ENCODE data around the gene ZNF688.

The ZNF688 gene

DNA sequence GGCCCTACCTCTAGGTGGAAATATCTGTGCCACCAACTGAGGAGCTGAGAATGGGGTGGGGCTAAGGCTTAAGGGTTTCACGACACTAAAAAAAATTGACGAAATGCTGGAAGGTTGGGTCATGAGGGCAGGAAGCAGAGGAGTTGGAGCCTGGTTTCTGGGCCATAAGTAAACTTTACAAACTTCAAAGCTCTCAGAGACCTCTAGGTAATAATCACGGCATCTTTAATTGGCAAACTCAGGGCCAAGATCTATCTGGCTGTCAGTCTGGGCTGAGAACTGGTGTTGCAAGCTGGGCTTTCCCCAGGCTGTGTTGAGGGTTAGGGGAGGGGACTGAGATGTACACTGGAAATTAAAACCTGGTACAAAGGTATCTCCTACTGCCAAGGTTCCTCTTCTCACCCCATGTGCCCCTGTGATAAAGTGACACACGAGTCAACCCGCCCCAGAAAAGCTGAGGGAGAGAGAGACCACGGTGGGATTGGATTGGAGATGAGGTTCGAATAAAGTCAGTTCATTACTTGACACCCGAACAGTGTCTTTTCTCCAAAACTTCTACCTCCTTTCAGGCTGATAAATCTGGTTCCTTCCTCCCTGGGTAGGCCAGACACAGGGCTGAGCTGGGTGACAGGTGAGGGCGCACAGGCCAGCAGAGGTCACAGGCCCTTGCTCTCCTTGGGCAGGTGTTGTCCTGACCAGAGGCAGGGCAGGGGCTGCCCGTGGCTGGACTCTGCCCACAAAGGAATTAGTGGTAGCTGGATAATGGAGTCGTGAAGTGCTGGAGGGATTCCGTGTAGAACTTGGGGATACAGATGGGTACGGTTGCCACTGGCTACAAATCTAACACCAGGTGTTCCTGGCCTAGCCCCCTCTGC lies 41.1 kb downstream of the ZNF688 start:
- TF ChIP-seq, protein P1, sequence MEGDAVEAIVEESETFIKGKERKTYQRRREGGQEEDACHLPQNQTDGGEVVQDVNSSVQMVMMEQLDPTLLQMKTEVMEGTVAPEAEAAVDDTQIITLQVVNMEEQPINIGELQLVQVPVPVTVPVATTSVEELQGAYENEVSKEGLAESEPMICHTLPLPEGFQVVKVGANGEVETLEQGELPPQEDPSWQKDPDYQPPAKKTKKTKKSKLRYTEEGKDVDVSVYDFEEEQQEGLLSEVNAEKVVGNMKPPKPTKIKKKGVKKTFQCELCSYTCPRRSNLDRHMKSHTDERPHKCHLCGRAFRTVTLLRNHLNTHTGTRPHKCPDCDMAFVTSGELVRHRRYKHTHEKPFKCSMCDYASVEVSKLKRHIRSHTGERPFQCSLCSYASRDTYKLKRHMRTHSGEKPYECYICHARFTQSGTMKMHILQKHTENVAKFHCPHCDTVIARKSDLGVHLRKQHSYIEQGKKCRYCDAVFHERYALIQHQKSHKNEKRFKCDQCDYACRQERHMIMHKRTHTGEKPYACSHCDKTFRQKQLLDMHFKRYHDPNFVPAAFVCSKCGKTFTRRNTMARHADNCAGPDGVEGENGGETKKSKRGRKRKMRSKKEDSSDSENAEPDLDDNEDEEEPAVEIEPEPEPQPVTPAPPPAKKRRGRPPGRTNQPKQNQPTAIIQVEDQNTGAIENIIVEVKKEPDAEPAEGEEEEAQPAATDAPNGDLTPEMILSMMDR (conservative IDR thresholded peaks at IDR 0.05; ENCODE audit: low read depth), result no peak
- DNase-seq (ENCODE audit: low spot score), result no peak
- CTCF ChIA-PET, result interaction anchor here (0.7 kb wide), 1 partner anchor 108 kb away, joined by 5 read pairs; no protein-coding TSS in a partner anchor
- H3K27ac ChIP-seq, result peak overlapping the region; percentile 97
- POLR2A ChIA-PET (ENCODE audit: low non-redundant PET), result no interaction called here

DNA sequence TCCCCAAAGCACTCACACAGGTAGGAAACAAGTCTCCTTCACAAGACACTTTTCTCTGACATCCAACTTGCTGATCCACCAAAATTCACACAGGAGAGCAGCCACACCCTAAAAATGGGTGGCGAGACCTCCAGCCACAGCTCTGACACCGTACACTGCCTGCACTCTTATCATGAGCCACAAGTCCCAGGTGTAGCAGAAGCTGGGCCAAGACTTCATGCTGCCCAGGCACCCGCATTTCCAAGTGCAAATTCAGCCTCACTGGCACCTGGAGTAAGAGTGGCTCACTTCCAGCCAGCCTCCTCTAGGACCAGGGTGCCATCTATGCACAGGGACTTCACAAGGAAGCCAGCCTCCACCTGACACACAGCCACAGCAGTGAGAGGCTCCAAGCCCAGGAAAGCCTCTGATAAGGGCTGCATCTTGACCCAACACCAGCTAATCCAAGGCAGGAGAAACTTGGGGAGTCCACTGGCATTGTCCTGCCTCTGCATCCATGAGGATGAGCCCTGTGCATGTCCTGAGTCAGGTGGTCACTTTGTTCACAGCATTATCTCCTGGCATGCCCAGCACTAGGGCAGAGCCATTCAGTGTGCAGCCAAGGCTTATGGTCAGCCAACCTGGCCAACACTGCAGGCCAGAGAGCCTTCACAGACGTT lies 42.6 kb downstream of the ZNF688 start:
- TF ChIP-seq, protein P1 (conservative IDR thresholded peaks at IDR 0.05; ENCODE audit: low read depth), result no peak
- peak overlapping the region; percentile 97 for H3K27ac ChIP-seq
- CTCF ChIA-PET, result interaction anchor here (0.7 kb wide), 2 partner anchors 98 to 165 kb away, joined by 3 read pairs; no protein-coding TSS in a partner anchor
- POLR2A ChIA-PET (ENCODE audit: low non-redundant PET), result no interaction called here
- DNase-seq (ENCODE audit: low spot score), result no peak

DNA sequence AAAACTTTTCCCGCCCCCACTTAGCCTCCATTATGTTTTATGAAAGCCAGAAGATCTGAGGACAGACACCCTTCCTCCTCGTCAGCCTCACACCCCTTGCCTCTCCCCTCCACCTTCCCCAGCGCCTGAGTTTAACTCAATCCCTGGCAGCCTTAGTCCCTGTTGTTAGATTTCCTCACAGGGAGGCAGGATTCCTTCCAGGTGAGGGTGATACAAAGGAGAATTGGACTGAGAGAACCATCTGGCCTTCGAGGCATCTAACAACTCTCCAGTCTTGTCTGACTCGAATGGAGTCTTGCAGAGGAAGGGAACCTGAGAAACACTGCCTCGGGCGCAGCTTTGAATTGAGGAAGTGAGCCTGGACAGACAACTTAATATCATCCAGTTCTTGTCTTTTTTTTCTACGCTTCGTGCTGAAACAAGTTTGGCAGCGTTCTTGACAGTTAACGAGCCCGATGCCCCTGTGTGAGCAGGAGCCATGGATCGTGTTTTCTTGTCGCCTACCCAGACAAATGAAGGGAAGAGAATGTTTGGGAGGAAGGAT lies 43.8 kb downstream of the ZNF688 start:
- peak; percentile 63 for DNase-seq (ENCODE audit: low spot score)
- CTCF ChIA-PET, result interaction anchor here (0.9 to 1.4 kb wide), 2 partner anchors 8 to 102 kb away, joined by 3 to 8 read pairs; no protein-coding TSS in a partner anchor
- TF ChIP-seq, protein P1 (conservative IDR thresholded peaks at IDR 0.05; ENCODE audit: low read depth), result no peak
- POLR2A ChIA-PET (ENCODE audit: low non-redundant PET), result interaction anchor here (1.0 to 1.2 kb wide), 2 partner anchors 8 to 98 kb away, joined by 5 to 9 read pairs; partner anchors contain the start of gene DCTPP1
- peak overlapping the region; percentile 97 for H3K27ac ChIP-seq

DNA sequence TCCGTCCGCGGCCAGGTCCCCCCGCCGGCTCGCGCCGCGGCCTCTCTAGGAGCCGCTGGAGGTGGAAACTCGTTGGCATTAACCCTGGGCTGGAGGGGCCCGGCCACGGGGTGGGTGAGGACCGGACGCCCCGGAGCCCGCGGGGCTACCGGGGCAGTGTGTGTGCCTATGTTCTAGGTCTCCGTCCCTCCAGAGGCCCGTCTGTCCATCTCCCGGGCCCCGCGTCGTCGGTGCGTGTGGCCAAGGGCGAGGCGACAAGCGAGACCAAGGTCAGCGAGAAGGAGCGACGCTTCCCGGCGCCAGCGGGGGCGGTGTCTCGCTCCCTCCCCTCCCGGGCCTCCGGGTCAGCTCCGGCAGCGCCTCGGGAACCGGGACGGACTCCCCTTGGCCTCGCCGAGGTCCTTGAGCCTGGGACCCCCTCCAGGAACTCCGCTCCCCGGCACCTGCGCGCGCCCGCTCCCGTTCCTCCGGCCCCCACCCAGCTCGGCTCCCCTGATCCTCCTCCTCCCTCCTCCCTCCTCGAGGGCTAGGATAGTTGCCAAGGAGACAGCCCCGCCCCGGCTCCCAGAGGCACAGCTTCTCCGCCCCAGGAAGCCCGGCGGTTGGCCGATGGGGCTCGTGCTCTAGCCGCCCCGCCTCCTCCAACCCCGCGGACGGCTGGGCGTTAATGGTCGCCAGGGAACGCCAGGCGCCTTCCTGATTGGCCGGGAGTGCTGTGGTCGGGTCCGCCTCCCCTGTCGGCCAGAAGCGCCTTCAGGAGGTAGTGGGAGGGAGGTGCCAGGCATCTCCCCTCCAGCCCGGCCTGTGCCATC lies 44.5 kb downstream of the ZNF688 start:
- DNase-seq (ENCODE audit: low spot score), result peak; percentile 98
- ChIA-PET CTCF (interaction anchor here (0.6 to 1.4 kb wide), 3 partner anchors 9 to 131 kb away, joined by 3 to 8 read pairs (median 4); partner anchors contain the start of gene FBRS), POLR2A (ENCODE audit: low non-redundant PET) (interaction anchor here (0.5 to 1.2 kb wide), 5 partner anchors 9 to 118 kb away, joined by 3 to 9 read pairs (median 4); partner anchors contain the start of gene DCTPP1)
- H3K27ac ChIP-seq, result peak overlapping the region; percentile 97
- TF ChIP-seq, protein P1 (conservative IDR thresholded peaks at IDR 0.05; ENCODE audit: low read depth), result no peak

DNA sequence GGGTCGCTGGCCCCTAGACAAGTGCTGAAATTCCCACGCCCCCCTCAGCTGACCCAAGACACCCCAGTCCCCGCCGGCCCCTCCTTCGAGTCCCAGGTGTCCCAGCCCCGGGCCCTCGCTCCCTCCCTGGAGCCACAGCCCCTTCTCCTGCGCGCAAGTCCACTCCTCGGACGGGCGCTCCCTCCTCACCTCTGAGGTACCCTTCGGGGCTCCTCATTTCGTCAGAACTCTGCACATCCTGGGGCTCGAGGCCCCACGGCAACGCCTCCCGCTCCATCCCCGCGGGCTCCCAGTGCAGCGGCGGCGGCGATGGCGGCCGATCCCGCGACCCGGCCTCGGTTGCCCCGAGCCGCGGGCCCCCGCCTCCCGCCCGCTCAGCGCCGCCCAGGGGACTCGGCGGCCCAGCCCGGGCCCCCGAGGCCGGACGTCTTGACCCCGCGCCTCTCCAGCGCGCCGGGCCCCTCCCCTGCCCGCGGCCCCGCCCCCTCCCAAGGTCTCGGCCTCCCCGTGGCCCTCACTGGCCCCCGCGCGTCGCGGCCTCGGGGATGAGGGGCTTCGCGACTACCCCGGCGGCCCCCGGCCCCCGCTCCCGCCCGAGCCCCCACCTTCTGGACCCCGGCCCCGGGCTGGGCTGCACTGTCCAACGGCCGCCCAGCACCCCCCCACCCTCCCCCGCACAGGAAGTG lies 45.2 kb downstream of the ZNF688 start, which contains the start of gene ZNF768:
Gene ZNF768 (minus strand): TSS at position 430 of the 686 bp plus-strand sequence. CDS start 153 bp downstream, at position 277.
- DNase-seq (ENCODE audit: low spot score), result no peak
- peak within 1 kb of the TSS; percentile 97 for H3K27ac ChIP-seq
- ChIA-PET POLR2A (ENCODE audit: low non-redundant PET) (interaction anchor here (0.5 to 1.2 kb wide), 5 partner anchors 9 to 97 kb away, joined by 3 to 9 read pairs (median 4); partner anchors contain the start of gene DCTPP1), CTCF (interaction anchor here (0.6 to 0.7 kb wide), 3 partner anchors 9 to 132 kb away, joined by 3 to 4 read pairs (median 4); partner anchors contain the start of gene FBRS)
- TF ChIP-seq, protein P1 (conservative IDR thresholded peaks at IDR 0.05; ENCODE audit: low read depth), result no peak

All from RWPE1 (cell line).